Body of pancreas (tissue), 4 donors: ENCODE data around the gene DLGAP1.

Experiments
- CTCF ChIP-seq, 7 experiments: fragments of 450-650 bp in 4 of 7; fragments of 200-600 bp in 3 of 7; sonication (generic) in 3 of 7; IDR thresholded peaks; one replicate each; pipeline ENCODE4 v1.5.1; 2016 to 2019; ENCODE audit warnings: antibody characterized with exemption in 7 of 7
- POLR2A ChIP-seq, 3 donors: fragments of 450-650 bp; IDR thresholded peaks; one replicate each; pipeline ENCODE4 v1.6.1; 2016; ENCODE audit warnings: antibody characterized with exemption in 3 of 3, mild to moderate bottlenecking in 2 of 3

- no peak for TF ChIP-seq CTCF (IDR thresholded peaks at IDR 0.05)
- no peak for TF ChIP-seq POLR2A (IDR thresholded peaks at IDR 0.05)
Observed at GRCh38 chr18:4130734-4131719, 324.1 kb downstream of the DLGAP1 start.
